Fibroblast of mammary gland (primary cell): ENCODE data around the gene DLG2.
"Not testable (repeated sequence)": the region's sequence is repeated elsewhere in the genome, so short reads cannot be mapped to it uniquely, and the experiment has no call there.

Experiments
- DNase-seq: peaks from one replicate; pipeline ENCODE4 v3.0.0-alpha.2; 2010; ENCODE audit warnings: low read depth
- H3K4me3 ChIP-seq: 2 replicates; pipeline ENCODE4 v1.5.1; 2011; ENCODE audit warnings: low read depth, mild to moderate bottlenecking, low read length, moderate library complexity; ENCODE audit not compliant: control insufficient read depth
- TF ChIP-seq, protein P1 (sequence below): conservative IDR thresholded peaks from 2 replicates; pipeline ENCODE4 v1.5.1; 2011; ENCODE audit warnings: low read depth, low read length, inconsistent platforms; ENCODE audit not compliant: control insufficient read depth, insufficient read depth

The DLG2 gene

DNA sequence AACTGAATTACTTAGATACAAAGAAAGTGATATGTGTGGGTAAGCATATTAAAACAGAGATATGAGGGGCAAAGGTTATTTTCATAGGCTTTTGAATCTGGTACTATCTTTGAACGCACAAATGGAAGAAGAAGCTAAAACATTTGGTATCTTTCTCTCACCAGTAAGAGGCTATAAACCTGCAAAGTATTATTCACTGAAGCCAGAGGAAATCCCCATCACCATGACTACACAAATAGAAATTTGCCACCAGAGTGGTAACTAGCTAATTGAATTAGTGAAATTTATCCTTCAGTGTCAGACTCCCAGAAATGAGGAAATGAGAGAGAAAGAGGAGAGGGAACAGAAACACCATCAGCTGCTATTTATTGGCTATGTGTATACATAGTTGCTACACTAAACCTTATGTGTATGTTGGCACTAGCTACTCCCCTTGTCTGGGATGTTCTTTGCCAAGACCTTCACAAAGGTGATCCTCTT is 503.4 kb downstream of the DLG2 start:
- TF ChIP-seq, protein P1, sequence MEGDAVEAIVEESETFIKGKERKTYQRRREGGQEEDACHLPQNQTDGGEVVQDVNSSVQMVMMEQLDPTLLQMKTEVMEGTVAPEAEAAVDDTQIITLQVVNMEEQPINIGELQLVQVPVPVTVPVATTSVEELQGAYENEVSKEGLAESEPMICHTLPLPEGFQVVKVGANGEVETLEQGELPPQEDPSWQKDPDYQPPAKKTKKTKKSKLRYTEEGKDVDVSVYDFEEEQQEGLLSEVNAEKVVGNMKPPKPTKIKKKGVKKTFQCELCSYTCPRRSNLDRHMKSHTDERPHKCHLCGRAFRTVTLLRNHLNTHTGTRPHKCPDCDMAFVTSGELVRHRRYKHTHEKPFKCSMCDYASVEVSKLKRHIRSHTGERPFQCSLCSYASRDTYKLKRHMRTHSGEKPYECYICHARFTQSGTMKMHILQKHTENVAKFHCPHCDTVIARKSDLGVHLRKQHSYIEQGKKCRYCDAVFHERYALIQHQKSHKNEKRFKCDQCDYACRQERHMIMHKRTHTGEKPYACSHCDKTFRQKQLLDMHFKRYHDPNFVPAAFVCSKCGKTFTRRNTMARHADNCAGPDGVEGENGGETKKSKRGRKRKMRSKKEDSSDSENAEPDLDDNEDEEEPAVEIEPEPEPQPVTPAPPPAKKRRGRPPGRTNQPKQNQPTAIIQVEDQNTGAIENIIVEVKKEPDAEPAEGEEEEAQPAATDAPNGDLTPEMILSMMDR = no peak
- no peak overlapping the region for H3K4me3 ChIP-seq
- no peak for DNase-seq

DNA sequence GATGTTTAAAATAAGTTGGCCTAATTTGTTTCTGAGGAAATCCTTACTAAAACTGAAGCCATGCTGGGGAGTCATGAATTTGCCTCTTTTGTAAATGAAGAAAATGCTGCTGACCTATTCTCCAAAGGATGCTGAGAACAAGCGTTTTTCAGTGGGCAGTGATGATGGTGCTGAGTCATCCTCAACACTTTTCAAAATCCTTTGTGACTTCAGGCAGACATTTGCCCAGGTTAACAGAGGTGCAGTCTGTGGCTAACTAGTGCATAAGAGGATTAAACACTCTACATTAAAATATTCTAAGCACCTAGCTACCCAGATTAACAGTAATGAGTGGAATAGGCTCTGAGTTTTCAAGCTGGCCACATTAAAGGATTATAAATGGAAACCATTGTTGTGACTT is 509.0 kb downstream of the DLG2 start:
- TF ChIP-seq, protein P1 = no peak
- peak; percentile 8 for DNase-seq
- no peak overlapping the region for H3K4me3 ChIP-seq

DNA sequence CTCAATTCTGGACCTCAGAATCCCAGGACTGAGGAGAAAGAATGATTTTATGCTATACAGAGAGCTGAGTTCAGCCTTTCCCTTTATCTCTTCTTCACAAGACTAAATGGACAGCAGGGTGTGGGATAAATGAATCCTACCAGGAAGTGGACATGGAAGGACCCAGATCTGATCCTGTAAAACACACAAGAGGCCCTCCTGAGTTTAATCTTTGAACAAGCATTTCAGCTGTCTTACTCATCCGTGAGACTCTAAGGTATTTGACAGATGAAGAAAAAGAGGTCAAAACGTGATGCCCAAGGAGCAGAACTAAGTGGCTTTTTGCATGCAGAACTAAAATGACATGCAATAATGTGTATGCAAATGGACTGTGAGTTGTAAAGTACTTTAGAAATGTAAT is 511.3 kb downstream of the DLG2 start:
- no peak overlapping the region for H3K4me3 ChIP-seq
- no peak for DNase-seq
- TF ChIP-seq, protein P1 = no peak

DNA sequence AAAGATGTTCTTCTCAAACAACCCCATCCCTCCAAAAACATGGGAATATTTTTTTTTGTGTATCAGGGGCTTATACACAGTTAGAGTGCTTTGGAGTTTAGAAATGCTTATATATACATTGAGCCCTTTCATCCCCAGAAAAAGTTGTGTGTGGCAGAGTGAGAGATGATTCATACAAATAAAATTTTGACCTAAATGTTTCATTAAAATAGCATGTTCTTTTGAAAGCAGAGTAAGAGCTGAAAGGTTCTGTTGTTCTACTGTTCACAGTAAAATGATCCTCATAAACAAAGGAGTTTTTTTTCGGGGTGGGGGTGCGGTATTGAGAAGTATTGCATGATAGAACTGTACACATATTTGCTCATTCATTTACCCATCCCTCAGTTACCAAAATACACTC is 512.4 kb downstream of the DLG2 start:
- peak; percentile 3 for DNase-seq
- TF ChIP-seq, protein P1 = no peak
- no peak overlapping the region for H3K4me3 ChIP-seq

DNA sequence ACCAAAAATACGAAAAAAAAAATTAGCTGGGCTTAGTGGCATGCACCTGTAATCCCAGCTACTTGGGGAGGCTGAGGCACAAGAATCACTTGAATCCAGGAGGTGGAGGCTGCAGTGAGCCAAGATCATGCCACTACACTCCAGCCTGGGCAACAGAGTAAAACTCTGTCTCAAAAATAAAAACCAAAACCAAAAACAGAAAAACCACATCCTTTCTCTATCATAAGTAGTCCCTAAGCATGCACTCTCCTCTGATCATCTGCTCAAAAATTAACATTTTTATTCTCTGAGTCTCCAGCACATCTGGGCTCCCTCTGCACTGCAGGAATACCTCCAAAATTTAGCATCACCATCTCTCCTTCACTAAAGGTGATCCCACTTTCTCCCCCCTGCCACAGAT is 516.9 kb downstream of the DLG2 start:
- not testable (repeated sequence) for H3K4me3 ChIP-seq, DNase-seq

DNA sequence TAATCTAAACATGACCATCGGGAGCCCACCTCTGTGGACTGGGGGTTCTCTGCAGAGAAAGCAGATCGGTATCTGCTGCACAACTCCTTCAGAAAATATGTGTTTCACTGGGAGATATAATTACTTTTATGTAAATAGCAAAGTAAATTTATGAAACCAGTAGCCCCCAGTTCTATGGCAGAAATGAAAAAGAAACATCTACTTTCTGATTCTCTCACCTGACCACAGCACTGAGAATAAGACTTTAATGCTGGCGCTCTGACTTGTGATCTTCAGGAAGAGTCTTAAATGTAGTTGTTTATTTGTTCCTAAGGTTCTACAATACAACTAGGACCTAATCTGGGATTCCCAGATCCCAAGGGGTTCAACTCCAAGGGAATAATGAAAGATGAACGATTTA is 518.0 kb downstream of the DLG2 start:
- DNase-seq = no peak
- no peak overlapping the region for H3K4me3 ChIP-seq
- TF ChIP-seq, protein P1 = no peak

DNA sequence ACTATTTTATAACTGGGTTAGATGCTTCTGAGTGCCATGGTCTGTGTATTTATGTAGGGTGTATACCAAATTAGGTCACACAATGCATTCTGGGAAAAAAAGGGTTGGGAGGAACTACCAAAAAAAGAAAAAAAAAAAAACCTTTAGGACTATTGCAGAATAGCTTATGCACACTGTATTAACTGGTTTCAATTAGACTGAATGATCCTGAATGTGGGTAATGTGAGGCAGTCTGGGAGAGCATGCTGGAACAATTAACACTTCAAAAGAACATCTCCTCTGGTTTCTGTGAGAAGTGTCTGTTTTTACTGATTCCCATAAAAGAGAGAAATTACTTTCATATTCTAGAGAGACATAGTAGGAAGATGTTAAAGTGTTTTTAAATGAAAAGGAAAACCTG is 521.3 kb downstream of the DLG2 start:
- H3K4me3 ChIP-seq = no peak overlapping the region

More for the DNA sequence above, 521.3 kb downstream of the DLG2 start:
- TF ChIP-seq, protein P1 = no peak
- DNase-seq = no peak
